OCI-LY7 (cell line): Measurements from ENCODE around the gene SRC. TPM values are rescaled to one million over a fixed set of nuclear protein-coding genes. Genes with fewer than 3 reads are reported as not detected.

Source experiments
- BruUV-seq: library from RNA; stranded (reverse); fragments of 400-500 nt; replicated peaks from 2 replicates; lab custom pipeline; 2021; lab: Mats Ljungman, UMichigan
- CTCF ChIA-PET: fragments of 300-600 bp; sonication (Branson Sonifier 250); formaldehyde crosslinking; loops from one replicate; lab custom pipeline; 2022; ENCODE audit warnings: antibody characterized with exemption; ENCODE audit not compliant: unreplicated experiment; lab: Charles Lee
- POLR2A ChIA-PET: fragments of 300-600 bp; sonication (Branson Sonifier 250); formaldehyde crosslinking; loops from one replicate; lab custom pipeline; 2022; ENCODE audit warnings: antibody characterized with exemption; lab: Charles Lee
- DNase-seq: peaks from one replicate; pipeline ENCODE4 v3.0.0-alpha.2; 2015; ENCODE audit warnings: low spot score
- H2AFZ ChIP-seq: fragments of 200-600 bp; sonication (generic), shearing (Covaris generic); 2 replicates; pipeline ENCODE4 v1.6.1; 2014; ENCODE audit warnings: mild to moderate bottlenecking, antibody characterized with exemption, low read length, moderate library complexity
- H3K27ac ChIP-seq: fragments of 200-600 bp; sonication (generic); 2 replicates; pipeline ENCODE4 v1.5.1; 2014; ENCODE audit warnings: mixed run types, low read depth, mild to moderate bottlenecking, moderate library complexity, low read length, inconsistent platforms; ENCODE audit not compliant: poor library complexity, severe bottlenecking
- H3K36me3 ChIP-seq: fragments of 200-600 bp; sonication (generic); 2 replicates; pipeline ENCODE4 v1.6.1; 2014; ENCODE audit warnings: mild to moderate bottlenecking, antibody characterized with exemption, low read length, moderate library complexity, mixed read lengths; ENCODE audit not compliant: insufficient read depth
- H3K4me1 ChIP-seq: fragments of 200-600 bp; sonication (generic); 2 replicates; pipeline ENCODE4 v1.5.1; 2014; ENCODE audit warnings: mild to moderate bottlenecking, low read length; ENCODE audit not compliant: insufficient read depth, poor library complexity, severe bottlenecking
- H3K4me2 ChIP-seq: fragments of 200-600 bp; sonication (generic); 2 replicates; pipeline ENCODE4 v1.6.1; 2014; ENCODE audit warnings: mild to moderate bottlenecking, low read length
- H3K4me3 ChIP-seq: fragments of 200-600 bp; sonication (generic); 2 replicates; pipeline ENCODE4 v1.5.1; 2014; ENCODE audit warnings: mild to moderate bottlenecking, low read depth, low read length; ENCODE audit not compliant: poor library complexity, severe bottlenecking
- H3K79me2 ChIP-seq: fragments of 200-600 bp; sonication (generic); 2 replicates; pipeline ENCODE4 v1.6.1; 2016; ENCODE audit warnings: low read depth, mild to moderate bottlenecking, low read length, moderate library complexity, mixed read lengths; ENCODE audit not compliant: insufficient read depth
- H3K9me2 ChIP-seq: fragments of 200-600 bp; sonication (generic); 2 replicates; pipeline ENCODE4 v1.6.1; 2016; ENCODE audit warnings: mild to moderate bottlenecking, low read length, mixed read lengths; ENCODE audit not compliant: insufficient read depth
- H3K9me3 ChIP-seq: fragments of 200-600 bp; sonication (generic); 2 replicates; pipeline ENCODE4 v1.6.1; 2014; ENCODE audit warnings: mild to moderate bottlenecking, mixed run types, low read length, mixed read lengths
- H4K20me1 ChIP-seq: fragments of 200-600 bp; sonication (generic); 2 replicates; pipeline ENCODE4 v1.6.1; 2014; ENCODE audit warnings: mild to moderate bottlenecking, antibody characterized with exemption, low read length, moderate library complexity, mixed read lengths; ENCODE audit not compliant: insufficient read depth
- EZH2phosphoT487 ChIP-seq: fragments of 200-600 bp; sonication (generic); IDR thresholded peaks from 2 replicates; pipeline ENCODE4 v1.6.1; 2018; ENCODE audit warnings: low read depth, borderline replicate concordance, mild to moderate bottlenecking, mixed run types, antibody characterized with exemption, low read length, moderate library complexity, mixed read lengths
- intact Hi-C: fragments of 100-400 bp; cut with micrococcal nuclease; formaldehyde crosslinking; loops from one replicate; pipeline ENCODE4 v1.10.0; 2022; ENCODE audit not compliant: unreplicated experiment
- total RNA-seq, 2 experiments: library from RNA; depleted of rRNA in 1 of 2; stranded (reverse); fragments of >200 nt in 1 of 2; shearing (Covaris generic) in 1 of 2; gene quantifications; 2 replicates each; pipeline ENCODE4 v1.2.3, GENCODE V29; 2014 to 2022
- TF ChIP-seq, protein P1 (sequence below): fragments of 200-600 bp; sonication (generic); conservative IDR thresholded peaks from 2 replicates; pipeline ENCODE4 v1.5.1; 2014; ENCODE audit warnings: mild to moderate bottlenecking, antibody characterized with exemption, low read length, moderate library complexity, mixed read lengths

Gene SRC
- total RNA-seq, 2 experiments from 2014 or later: 0.72 to 3.7 TPM

DNA sequence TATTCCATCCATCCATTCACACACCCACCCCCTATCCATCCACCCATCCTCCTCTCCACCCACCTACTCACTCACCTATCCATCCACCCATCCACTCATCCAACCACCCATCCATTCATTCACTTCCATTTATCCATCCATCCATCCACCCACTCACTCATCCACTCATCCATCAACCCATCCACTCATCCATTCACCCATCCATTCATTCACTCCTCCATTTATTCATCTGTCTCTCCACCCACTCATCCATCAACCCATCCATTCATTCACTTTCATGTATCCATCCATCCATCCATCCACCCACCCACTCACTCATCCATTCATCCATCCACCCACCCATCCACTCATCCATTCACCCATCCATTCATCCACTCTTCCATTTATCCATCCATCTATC lies 84.1 kb downstream of the SRC start:
- TF ChIP-seq, protein P1, sequence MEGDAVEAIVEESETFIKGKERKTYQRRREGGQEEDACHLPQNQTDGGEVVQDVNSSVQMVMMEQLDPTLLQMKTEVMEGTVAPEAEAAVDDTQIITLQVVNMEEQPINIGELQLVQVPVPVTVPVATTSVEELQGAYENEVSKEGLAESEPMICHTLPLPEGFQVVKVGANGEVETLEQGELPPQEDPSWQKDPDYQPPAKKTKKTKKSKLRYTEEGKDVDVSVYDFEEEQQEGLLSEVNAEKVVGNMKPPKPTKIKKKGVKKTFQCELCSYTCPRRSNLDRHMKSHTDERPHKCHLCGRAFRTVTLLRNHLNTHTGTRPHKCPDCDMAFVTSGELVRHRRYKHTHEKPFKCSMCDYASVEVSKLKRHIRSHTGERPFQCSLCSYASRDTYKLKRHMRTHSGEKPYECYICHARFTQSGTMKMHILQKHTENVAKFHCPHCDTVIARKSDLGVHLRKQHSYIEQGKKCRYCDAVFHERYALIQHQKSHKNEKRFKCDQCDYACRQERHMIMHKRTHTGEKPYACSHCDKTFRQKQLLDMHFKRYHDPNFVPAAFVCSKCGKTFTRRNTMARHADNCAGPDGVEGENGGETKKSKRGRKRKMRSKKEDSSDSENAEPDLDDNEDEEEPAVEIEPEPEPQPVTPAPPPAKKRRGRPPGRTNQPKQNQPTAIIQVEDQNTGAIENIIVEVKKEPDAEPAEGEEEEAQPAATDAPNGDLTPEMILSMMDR: no peak
- Histone ChIP-seq H3K9me2 (no peaks in the 10 kb centered on the region), H3K9me3 (no peaks in the 10 kb centered on the region), H3K4me2 (no peak overlapping the region), H3K79me2 (no peaks in the 10 kb centered on the region), H3K36me3 (no peaks in the 10 kb centered on the region), H4K20me1 (no peaks in the 10 kb centered on the region), H3K4me1 (no peaks in the 10 kb centered on the region), H3K27ac (no peak overlapping the region), H3K4me3 (no peak overlapping the region), H2AFZ (no peak overlapping the region)
- ChIA-PET CTCF (no interaction called here), POLR2A (no interaction called here)
- BruUV-seq: no TSS peak
- no peak for DNase-seq
- intact Hi-C loops: no loop called here

DNA sequence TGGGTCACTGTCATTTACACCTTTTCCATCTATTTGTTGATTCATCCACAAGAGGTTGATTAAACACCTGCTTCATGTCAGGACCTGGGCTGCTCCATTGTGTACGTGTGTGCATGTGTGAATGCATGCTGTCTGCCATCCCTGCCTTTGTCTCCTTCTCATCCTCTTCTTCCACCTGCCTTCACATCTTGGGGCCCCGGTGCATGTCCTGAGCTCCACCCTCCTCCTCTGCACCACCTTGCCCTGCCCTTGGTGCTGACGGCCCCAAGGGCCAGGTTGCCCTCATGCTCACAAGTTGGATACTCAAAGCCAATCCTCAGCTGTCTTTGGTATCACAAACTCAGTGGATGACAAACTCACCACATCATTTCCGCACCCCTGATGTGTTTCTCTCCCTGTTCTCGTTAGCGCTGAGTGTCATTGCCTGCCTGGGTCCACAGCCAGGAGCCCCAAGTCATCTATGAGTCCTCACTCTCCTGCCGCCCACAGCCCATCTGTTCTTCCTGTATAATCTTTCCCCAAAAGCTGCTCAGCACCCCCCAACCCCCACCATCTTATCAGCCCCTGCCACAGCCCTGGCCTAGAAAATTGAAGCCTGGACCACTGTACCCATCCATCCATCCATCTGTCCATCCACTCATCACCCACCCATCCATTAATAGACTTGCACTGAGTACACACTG lies 85.0 kb downstream of the SRC start:
- TF ChIP-seq, protein P1: no peak
- no peak for TF ChIP-seq EZH2phosphoT487
- ChIA-PET CTCF (no interaction called here), POLR2A (no interaction called here)
- Histone ChIP-seq H4K20me1 (no peaks in the 10 kb centered on the region), H3K9me3 (no peaks in the 10 kb centered on the region), H3K36me3 (no peaks in the 10 kb centered on the region), H3K79me2 (no peaks in the 10 kb centered on the region), H3K4me1 (no peaks in the 10 kb centered on the region), H3K27ac (no peak overlapping the region), H2AFZ (no peak overlapping the region), H3K4me3 (no peak overlapping the region), H3K4me2 (no peak overlapping the region), H3K9me2 (no peaks in the 10 kb centered on the region)
- no TSS peak for BruUV-seq
- intact Hi-C loops: no loop called here
- DNase-seq: no peak

DNA sequence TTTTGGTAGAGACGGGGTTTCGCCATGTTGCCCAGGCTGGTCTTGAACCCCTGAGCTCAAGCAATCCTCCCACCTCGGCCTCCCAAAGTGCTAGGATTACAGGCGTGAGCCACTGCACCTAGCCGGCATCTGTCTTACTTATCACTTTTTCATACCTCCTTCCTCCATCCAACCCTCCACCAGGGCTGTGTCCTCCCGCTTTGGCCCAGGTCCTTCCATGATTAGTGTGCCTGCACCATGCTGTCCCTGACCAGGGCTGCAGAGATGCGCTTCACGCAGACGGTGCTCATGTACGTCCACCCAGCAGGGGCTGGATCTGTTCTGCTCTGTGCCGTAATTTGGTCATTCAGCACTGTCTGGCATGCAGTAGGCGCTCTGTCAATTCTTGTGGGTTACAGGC lies 85.8 kb downstream of the SRC start:
- no peak overlapping the region for H2AFZ ChIP-seq
- POLR2A ChIA-PET: no interaction called here
- no peak for DNase-seq
- no peak overlapping the region for H3K4me3 ChIP-seq
- no peaks in the 10 kb centered on the region for H3K36me3 ChIP-seq
- no peaks in the 10 kb centered on the region for H3K9me2 ChIP-seq
- intact Hi-C loops: no loop called here
- no peaks in the 10 kb centered on the region for H3K9me3 ChIP-seq
- no TSS peak for BruUV-seq
- no peaks in the 10 kb centered on the region for H3K4me1 ChIP-seq
- CTCF ChIA-PET: no interaction called here
- TF ChIP-seq, protein P1: no peak
- no peak for TF ChIP-seq EZH2phosphoT487
- no peak overlapping the region for H3K27ac ChIP-seq
- no peak overlapping the region for H3K4me2 ChIP-seq
- no peaks in the 10 kb centered on the region for H3K79me2 ChIP-seq
- H4K20me1 ChIP-seq: no peaks in the 10 kb centered on the region
